Measurements from ENCODE around the gene ROS1.

- TF ChIP-seq POLR2A (IDR thresholded peaks at IDR 0.05) = no peak
- TF ChIP-seq, protein P1, sequence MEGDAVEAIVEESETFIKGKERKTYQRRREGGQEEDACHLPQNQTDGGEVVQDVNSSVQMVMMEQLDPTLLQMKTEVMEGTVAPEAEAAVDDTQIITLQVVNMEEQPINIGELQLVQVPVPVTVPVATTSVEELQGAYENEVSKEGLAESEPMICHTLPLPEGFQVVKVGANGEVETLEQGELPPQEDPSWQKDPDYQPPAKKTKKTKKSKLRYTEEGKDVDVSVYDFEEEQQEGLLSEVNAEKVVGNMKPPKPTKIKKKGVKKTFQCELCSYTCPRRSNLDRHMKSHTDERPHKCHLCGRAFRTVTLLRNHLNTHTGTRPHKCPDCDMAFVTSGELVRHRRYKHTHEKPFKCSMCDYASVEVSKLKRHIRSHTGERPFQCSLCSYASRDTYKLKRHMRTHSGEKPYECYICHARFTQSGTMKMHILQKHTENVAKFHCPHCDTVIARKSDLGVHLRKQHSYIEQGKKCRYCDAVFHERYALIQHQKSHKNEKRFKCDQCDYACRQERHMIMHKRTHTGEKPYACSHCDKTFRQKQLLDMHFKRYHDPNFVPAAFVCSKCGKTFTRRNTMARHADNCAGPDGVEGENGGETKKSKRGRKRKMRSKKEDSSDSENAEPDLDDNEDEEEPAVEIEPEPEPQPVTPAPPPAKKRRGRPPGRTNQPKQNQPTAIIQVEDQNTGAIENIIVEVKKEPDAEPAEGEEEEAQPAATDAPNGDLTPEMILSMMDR (IDR thresholded peaks at IDR 0.05) = no peak
These were observed 23.2 kb upstream of the ROS1 start for GRCh38 chr6:117448732-117449485.
